GM12874 (cell line): ENCODE results near the gene TOX2.

Source experiments
- CTCF ChIP-seq: IDR thresholded peaks from 2 replicates; pipeline ENCODE4 v1.5.1; 2011; ENCODE audit warnings: low read depth, mild to moderate bottlenecking, control low read depth, low read length, moderate library complexity; ENCODE audit not compliant: insufficient read depth

Gene TOX2

GRCh38 chr20:44117296-44118184, 202.9 kb downstream of the TOX2 start:
- no peak for TF ChIP-seq CTCF

GRCh38 chr20:44118185-44119033, 203.8 kb downstream of the TOX2 start:
- no peak for TF ChIP-seq CTCF
